Neutrophil (primary cell): ENCODE data around the gene RPL18.

ENCODE experiments used
- H3K27ac ChIP-seq: fragments of 200-600 bp; sonication (generic); 2 replicates; pipeline ENCODE4 v1.5.1; 2016; ENCODE audit warnings: mild to moderate bottlenecking, moderate library complexity
- H3K27me3 ChIP-seq: fragments of 200-600 bp; sonication (generic); 2 replicates; pipeline ENCODE4 v1.6.0; 2016; ENCODE audit warnings: mild to moderate bottlenecking
- H3K36me3 ChIP-seq: fragments of 200-600 bp; sonication (generic); 2 replicates; pipeline ENCODE4 v1.5.1; 2017
- H3K4me1 ChIP-seq, 2 experiments: fragments of 200-600 bp in 1 of 2; sonication (generic) in 1 of 2; 1 replicate in 1 of 2; 2 replicates in 1 of 2; pipeline versions ENCODE4 v1.5.1 to v1.6.1; 2013 to 2016; ENCODE audit warnings: low read depth in 1 of 2, low read length in 1 of 2, mild to moderate bottlenecking in 1 of 2, moderate library complexity in 1 of 2; ENCODE audit not compliant: control insufficient read depth in 1 of 2, insufficient read depth in 1 of 2
- H3K4me3 ChIP-seq, 2 experiments: fragments of 200-600 bp in 1 of 2; sonication (generic) in 1 of 2; 1 replicate in 1 of 2; 2 replicates in 1 of 2; pipeline ENCODE4 v1.5.1; 2013 to 2016; ENCODE audit warnings: low read depth in 1 of 2, low read length in 1 of 2, mild to moderate bottlenecking in 1 of 2, moderate library complexity in 1 of 2
- H3K9me3 ChIP-seq: fragments of 200-600 bp; sonication (generic); 2 replicates; pipeline ENCODE4 v1.5.1; 2016
- CTCF ChIP-seq: fragments of 200-600 bp; sonication (generic); IDR thresholded peaks from 2 replicates; pipeline ENCODE4 v1.5.1; 2016; ENCODE audit warnings: antibody characterized with exemption

RPL18 gene

GRCh38 chr19:48637449-48637947 is 18.5 kb upstream of the RPL18 start:
- Histone ChIP-seq H3K4me1 (peaks cover 53 to 64% of the 10 kb centered on the region in 2 experiments), H3K36me3 (peaks cover 10% of the 10 kb centered on the region), H3K27me3 (no peaks in the 10 kb centered on the region), H3K9me3 (no peaks in the 10 kb centered on the region), H3K27ac (peak overlapping the region; percentile 96), H3K4me3 (peak overlapping the region; percentile 87 to 90)
- TF ChIP-seq CTCF, result peak; percentile 22

GRCh38 chr19:48636859-48637448 is 18.0 kb upstream of the RPL18 start, which contains the start of gene DBP:
Gene DBP, minus strand, starts transcription at chr19:48637379. Its CDS starts 385 bp downstream, at chr19:48636994.
- Histone ChIP-seq H3K27me3 (no peaks in the 10 kb centered on the region), H3K36me3 (peaks cover 15% of the 10 kb centered on the region), H3K4me1 (peaks cover 53 to 64% of the 10 kb centered on the region in 2 experiments), H3K4me3 (peak within 1 kb of the TSS; percentile 87 to 90), H3K9me3 (no peaks in the 10 kb centered on the region), H3K27ac (peak within 1 kb of the TSS; percentile 96)
- TF ChIP-seq CTCF, result no peak

GRCh38 chr19:48635966-48636858 is 17.2 kb upstream of the RPL18 start:
- Histone ChIP-seq H3K36me3 (peaks cover 22% of the 10 kb centered on the region), H3K27ac (peak overlapping the region; percentile 96), H3K4me1 (peaks cover 56 to 66% of the 10 kb centered on the region in 2 experiments), H3K4me3 (peak overlapping the region; percentile 87 to 90), H3K9me3 (no peaks in the 10 kb centered on the region), H3K27me3 (no peaks in the 10 kb centered on the region)
- TF ChIP-seq CTCF, result no peak

GRCh38 chr19:48635263-48635965 is 16.4 kb upstream of the RPL18 start:
- TF ChIP-seq CTCF, result no peak
- Histone ChIP-seq H3K36me3 (peaks cover 30% of the 10 kb centered on the region), H3K27ac (peak overlapping the region; percentile 96), H3K4me3 (peak overlapping the region; percentile 87 to 90), H3K27me3 (no peaks in the 10 kb centered on the region), H3K9me3 (no peaks in the 10 kb centered on the region), H3K4me1 (peaks cover 64 to 74% of the 10 kb centered on the region in 2 experiments)
